Endodermal cell (in vitro differentiated cells): Measurements from ENCODE around the gene CCNDBP1. TPM values are rescaled to one million over a fixed set of nuclear protein-coding genes. Genes with fewer than 3 reads are reported as not detected.
"Not testable (repeated sequence)": the region's sequence is repeated elsewhere in the genome, so short reads cannot be mapped to it uniquely, and the experiment has no call there.

Experiments
- DNase-seq: peaks from one replicate; pipeline ENCODE4 v3.0.0-alpha.2; 2017
- H3K27ac ChIP-seq: 2 replicates; pipeline ENCODE4 v1.5.1; 2013; ENCODE audit warnings: mild to moderate bottlenecking, low read depth, low read length, moderate library complexity
- H3K27me3 ChIP-seq: 2 replicates; pipeline ENCODE4 v1.6.1; 2013; ENCODE audit warnings: mild to moderate bottlenecking, low read length, moderate library complexity; ENCODE audit not compliant: insufficient read depth, control insufficient read depth, poor library complexity, severe bottlenecking
- H3K36me3 ChIP-seq: 2 replicates; pipeline ENCODE4 v1.7.0; 2013; ENCODE audit warnings: mild to moderate bottlenecking, low read length, moderate library complexity; ENCODE audit not compliant: control insufficient read depth, insufficient read depth
- H3K4me1 ChIP-seq: one replicate; pipeline ENCODE4 v1.7.0; 2013; ENCODE audit warnings: low read length; ENCODE audit not compliant: control insufficient read depth, insufficient read depth
- H3K4me3 ChIP-seq: 2 replicates; pipeline ENCODE4 v1.5.1; 2013; ENCODE audit warnings: mild to moderate bottlenecking, low read length, moderate library complexity
- H3K9ac ChIP-seq: 2 replicates; pipeline ENCODE4 v1.6.1; 2013; ENCODE audit warnings: mild to moderate bottlenecking, low read length, moderate library complexity; ENCODE audit not compliant: poor library complexity, severe bottlenecking; ENCODE audit errors: extremely low read depth
- H3K9me3 ChIP-seq: 2 replicates; pipeline ENCODE4 v1.6.1; 2013; ENCODE audit warnings: mild to moderate bottlenecking, low read length, moderate library complexity; ENCODE audit not compliant: control insufficient read depth
- H3K27ac Mint-ChIP-seq: 2 replicates; pipeline ENCODE4 v1.8.0; 2020; ENCODE audit warnings: mixed read lengths
- H3K27me3 Mint-ChIP-seq: 2 replicates; pipeline ENCODE4 v1.8.0; 2021; ENCODE audit warnings: mild to moderate bottlenecking, mixed read lengths; ENCODE audit not compliant: insufficient read depth
- H3K36me3 Mint-ChIP-seq: 2 replicates; pipeline ENCODE4 v1.8.0; 2020; ENCODE audit warnings: low read depth, mixed read lengths
- H3K4me1 Mint-ChIP-seq: 2 replicates; pipeline ENCODE4 v1.8.0; 2020; ENCODE audit warnings: mixed read lengths
- H3K4me3 Mint-ChIP-seq: 2 replicates; pipeline ENCODE4 v1.8.0; 2020; ENCODE audit warnings: mild to moderate bottlenecking, moderate library complexity, mixed read lengths
- H3K9me3 Mint-ChIP-seq: 2 replicates; pipeline ENCODE4 v1.8.0; 2020; ENCODE audit warnings: mild to moderate bottlenecking, mixed read lengths
- WGBS, 2 experiments: methylation state at CpG; one replicate each; pipeline versions ENCODE4 v1.1.5 to v1.1.7; 2013; ENCODE audit warnings: missing lambda C conversion rate in 2 of 2, mixed read lengths in 1 of 2; ENCODE audit not compliant: insufficient coverage in 1 of 2, insufficient read length in 1 of 2; 5-methylcytosine and 5-hydroxymethylcytosine counted together
- total RNA-seq, 2 donors: library from RNA; stranded (reverse); fragmentation: NEBNext Ultra II Directional in 1 of 2; extraction: Animal tissue kit (Norgen Biotek cat#: 25700) in 1 of 2; gene quantifications; 2 replicates in 1 of 2; 3 replicates in 1 of 2; pipeline ENCODE4 v1.2.1, GENCODE V29; 2021
- TF ChIP-seq, protein P1 (sequence below): fragments of 200-600 bp; sonication (generic); conservative IDR thresholded peaks from 2 replicates; pipeline ENCODE4 v1.5.0; 2021; ENCODE audit warnings: antibody characterized with exemption, mild to moderate bottlenecking

The CCNDBP1 gene
- total RNA-seq, 2 donors from 2014 or later: 25.7 to 43.5 TPM

DNA sequence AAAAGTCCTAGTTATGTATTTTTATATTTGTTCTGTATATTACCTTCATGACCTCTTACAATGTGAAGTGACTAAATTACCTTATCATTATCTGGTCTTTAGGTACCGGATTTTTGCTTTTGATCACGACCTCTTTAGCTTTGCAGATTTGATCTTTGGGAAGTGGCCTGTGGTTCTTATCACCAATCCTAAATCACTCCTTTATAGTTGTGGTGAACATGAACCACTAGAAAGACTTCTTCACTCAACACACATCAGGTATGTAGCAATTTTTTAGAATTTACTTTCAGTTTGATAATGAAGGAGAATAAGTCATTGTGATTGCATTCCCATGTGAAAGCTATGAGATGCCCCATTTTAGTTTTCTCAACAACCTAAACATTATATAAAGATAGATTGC is 33.5 kb upstream of the CCNDBP1 start:
- Histone ChIP-seq H3K36me3 (peaks cover 31% of the 10 kb centered on the region), H3K9ac (no peak overlapping the region), H3K27me3 (no peaks in the 10 kb centered on the region), H3K4me3 (no peak overlapping the region), H3K4me1 (no peaks in the 10 kb centered on the region), H3K9me3 (no peaks in the 10 kb centered on the region), H3K27ac (no peak overlapping the region)
- no peaks in the 10 kb centered on the region for H3K27me3 Mint-ChIP-seq
- H3K9me3 Mint-ChIP-seq: no peaks in the 10 kb centered on the region
- TF ChIP-seq, protein P1, sequence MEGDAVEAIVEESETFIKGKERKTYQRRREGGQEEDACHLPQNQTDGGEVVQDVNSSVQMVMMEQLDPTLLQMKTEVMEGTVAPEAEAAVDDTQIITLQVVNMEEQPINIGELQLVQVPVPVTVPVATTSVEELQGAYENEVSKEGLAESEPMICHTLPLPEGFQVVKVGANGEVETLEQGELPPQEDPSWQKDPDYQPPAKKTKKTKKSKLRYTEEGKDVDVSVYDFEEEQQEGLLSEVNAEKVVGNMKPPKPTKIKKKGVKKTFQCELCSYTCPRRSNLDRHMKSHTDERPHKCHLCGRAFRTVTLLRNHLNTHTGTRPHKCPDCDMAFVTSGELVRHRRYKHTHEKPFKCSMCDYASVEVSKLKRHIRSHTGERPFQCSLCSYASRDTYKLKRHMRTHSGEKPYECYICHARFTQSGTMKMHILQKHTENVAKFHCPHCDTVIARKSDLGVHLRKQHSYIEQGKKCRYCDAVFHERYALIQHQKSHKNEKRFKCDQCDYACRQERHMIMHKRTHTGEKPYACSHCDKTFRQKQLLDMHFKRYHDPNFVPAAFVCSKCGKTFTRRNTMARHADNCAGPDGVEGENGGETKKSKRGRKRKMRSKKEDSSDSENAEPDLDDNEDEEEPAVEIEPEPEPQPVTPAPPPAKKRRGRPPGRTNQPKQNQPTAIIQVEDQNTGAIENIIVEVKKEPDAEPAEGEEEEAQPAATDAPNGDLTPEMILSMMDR: no peak
- H3K4me3 Mint-ChIP-seq: no peak overlapping the region
- DNase-seq: no peak
- H3K27ac Mint-ChIP-seq: no peak overlapping the region
- no peaks in the 10 kb centered on the region for H3K4me1 Mint-ChIP-seq
- peaks cover 18% of the 10 kb centered on the region for H3K36me3 Mint-ChIP-seq
- 95% methylated on average over 2 of the region's 2 CpGs; no CpG with 5 or more reads in 1 of the 2 experiments for WGBS, 2 experiments

DNA sequence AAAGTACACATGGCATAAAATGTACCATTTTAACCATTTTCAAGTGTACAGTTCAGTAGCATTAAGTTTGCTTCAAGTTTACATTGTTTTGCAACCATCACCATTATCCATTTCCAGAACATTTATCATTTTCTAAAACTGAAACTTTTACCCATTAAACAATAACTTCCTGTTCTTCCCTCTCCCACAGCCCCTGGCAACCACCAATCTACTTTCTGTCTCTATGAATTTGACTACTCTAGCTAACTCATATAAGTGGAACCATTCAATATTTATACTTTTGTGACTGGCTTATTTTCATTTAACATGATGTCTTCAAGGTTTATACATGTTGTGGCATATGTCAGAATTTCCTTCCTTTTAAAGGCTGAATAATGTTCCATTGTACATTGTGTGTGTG is 31.9 kb upstream of the CCNDBP1 start:
- Mint-ChIP-seq H3K9me3 (no peaks in the 10 kb centered on the region), H3K4me3 (no peak overlapping the region), H3K27ac (no peak overlapping the region), H3K4me1 (no peaks in the 10 kb centered on the region), H3K27me3 (no peaks in the 10 kb centered on the region), H3K36me3 (peaks cover 22% of the 10 kb centered on the region)
- H3K4me1 ChIP-seq: no peaks in the 10 kb centered on the region
- H3K9me3 ChIP-seq: no peaks in the 10 kb centered on the region
- H3K36me3 ChIP-seq: peaks cover 31% of the 10 kb centered on the region
- DNase-seq: no peak
- TF ChIP-seq, protein P1: no peak
- no peak overlapping the region for H3K27ac ChIP-seq
- no peaks in the 10 kb centered on the region for H3K27me3 ChIP-seq
- no peak overlapping the region for H3K9ac ChIP-seq
- H3K4me3 ChIP-seq: no peak overlapping the region

DNA sequence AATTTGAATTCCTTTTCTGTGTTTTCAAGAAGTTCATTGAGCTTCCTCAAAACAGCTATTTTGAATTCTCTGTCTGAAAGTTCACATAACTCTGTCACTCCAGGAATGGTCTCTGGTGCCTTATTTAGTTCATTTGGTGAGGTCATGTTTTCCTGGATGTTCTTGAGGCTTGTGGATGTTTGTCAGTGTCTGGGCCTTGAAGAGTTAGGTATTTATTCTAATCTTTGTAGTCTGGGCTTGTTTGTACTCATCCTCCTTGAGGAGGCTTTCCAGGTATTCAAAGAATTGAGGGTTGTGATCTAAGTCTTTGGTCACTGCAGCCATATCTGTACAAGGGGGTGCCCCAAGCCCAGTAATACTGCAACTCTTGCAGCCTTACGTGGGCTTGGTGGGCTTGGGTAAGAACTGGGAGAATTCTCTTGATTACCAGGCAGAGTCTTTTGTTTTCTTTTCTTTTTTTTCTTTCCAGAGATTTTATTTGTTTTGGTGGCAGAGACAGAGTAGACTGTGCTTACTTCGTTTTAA is 19.3 kb upstream of the CCNDBP1 start:
- H3K4me1 ChIP-seq: no peaks in the 10 kb centered on the region
- Mint-ChIP-seq H3K36me3 (peaks cover 58% of the 10 kb centered on the region), H3K4me1 (no peaks in the 10 kb centered on the region), H3K4me3 (no peak overlapping the region), H3K27me3 (no peaks in the 10 kb centered on the region), H3K9me3 (peaks cover 25% of the 10 kb centered on the region), H3K27ac (no peak overlapping the region)
- no peak overlapping the region for H3K9ac ChIP-seq
- H3K9me3 ChIP-seq: peaks cover 11% of the 10 kb centered on the region
- WGBS, 2 experiments: 100% methylated on average over 1 of the region's 2 CpGs; no CpG with 5 or more reads in 1 of the 2 experiments
- H3K36me3 ChIP-seq: peaks cover 24% of the 10 kb centered on the region
- no peaks in the 10 kb centered on the region for H3K27me3 ChIP-seq
- DNase-seq: no peak
- no peak overlapping the region for H3K4me3 ChIP-seq
- no peak overlapping the region for H3K27ac ChIP-seq
- TF ChIP-seq, protein P1: no peak

DNA sequence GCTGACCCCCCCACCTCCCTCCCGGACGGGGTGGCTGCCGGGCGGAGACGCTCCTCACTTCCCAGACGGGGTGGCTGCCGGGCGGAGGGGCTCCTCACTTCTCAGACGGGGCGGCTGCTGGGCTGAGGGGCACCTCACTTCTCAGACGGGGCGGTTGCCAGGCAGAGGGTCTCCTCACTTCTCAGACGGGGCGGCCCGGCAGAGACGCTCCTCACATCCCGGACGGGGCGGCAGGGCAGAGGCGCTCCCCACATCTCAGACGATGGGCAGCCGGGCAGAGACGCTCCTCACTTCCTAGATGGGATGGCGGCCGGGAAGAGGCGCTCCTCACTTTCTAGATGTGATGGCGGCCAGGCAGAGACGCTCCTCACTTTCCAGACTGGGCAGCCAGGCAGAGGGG is 17.9 kb upstream of the CCNDBP1 start:
- WGBS, 2 experiments: 94 to 100% methylated on average over 3 to 24 of the region's 28 CpGs
- H3K9me3 Mint-ChIP-seq: peaks cover 27% of the 10 kb centered on the region
- not testable (repeated sequence) for H3K27me3 ChIP-seq, H3K27ac ChIP-seq, H3K4me3 ChIP-seq, H3K4me1 Mint-ChIP-seq, H3K4me1 ChIP-seq, H3K27me3 Mint-ChIP-seq, H3K4me3 Mint-ChIP-seq, H3K27ac Mint-ChIP-seq, H3K9ac ChIP-seq, DNase-seq
- peaks cover 19% of the 10 kb centered on the region for H3K9me3 ChIP-seq
- H3K36me3 Mint-ChIP-seq: peaks cover 59% of the 10 kb centered on the region
- peaks cover 23% of the 10 kb centered on the region for H3K36me3 ChIP-seq
